Skeletal muscle tissue (tissue), 4 donors: ENCODE results near the gene NSL1. TPM values are rescaled to one million over a fixed set of nuclear protein-coding genes. Genes with fewer than 3 reads are reported as not detected.
A peak's percentile ranks its signal among the peaks of the same experiment; 100 is the strongest.
"Not testable (repeated sequence)": the region's sequence is repeated elsewhere in the genome, so short reads cannot be mapped to it uniquely, and the experiment has no call there.

Experiments used
- H3K27ac ChIP-seq: one replicate; pipeline ENCODE4 v1.7.0; 2013; ENCODE audit warnings: mild to moderate bottlenecking, low read depth, low read length, inconsistent platforms
- H3K27me3 ChIP-seq, 3 donors: one replicate each; pipeline ENCODE4 v1.7.0; 2013; ENCODE audit warnings: low read length in 3 of 3; ENCODE audit not compliant: control insufficient read depth in 3 of 3, insufficient read depth in 3 of 3
- H3K36me3 ChIP-seq, 3 donors: one replicate each; pipeline ENCODE4 v1.7.0; 2013; ENCODE audit warnings: low read length in 3 of 3; ENCODE audit not compliant: control insufficient read depth in 3 of 3, insufficient read depth in 3 of 3
- H3K4me1 ChIP-seq, 3 donors: one replicate each; pipeline ENCODE4 v1.7.0; 2013; ENCODE audit warnings: low read length in 3 of 3, mild to moderate bottlenecking in 3 of 3; ENCODE audit not compliant: control insufficient read depth in 3 of 3, insufficient read depth in 3 of 3
- H3K4me3 ChIP-seq, 3 donors: one replicate each; pipeline ENCODE4 v1.7.0; 2013; ENCODE audit warnings: low read length in 3 of 3
- H3K9ac ChIP-seq, 3 donors: one replicate each; pipeline ENCODE4 v1.7.0; 2013; ENCODE audit warnings: low read length in 3 of 3, mild to moderate bottlenecking in 3 of 3, moderate library complexity in 2 of 3, low read depth in 1 of 3
- H3K9me3 ChIP-seq, 3 donors: one replicate each; pipeline ENCODE4 v1.7.0; 2013; ENCODE audit warnings: low read length in 3 of 3; ENCODE audit not compliant: control insufficient read depth in 3 of 3
- total RNA-seq: library from RNA; depleted of rRNA; stranded (reverse); fragments of >200 nt; gene quantifications from one replicate; pipeline ENCODE4 v1.2.3, GENCODE V29; 2014
- donor health status: Osteomylitis.

NSL1 gene
- total RNA-seq, 1 donor from 2014 or later, result 27.7 TPM

- Histone ChIP-seq H3K4me3 (no peak overlapping the region), H3K9me3 (no peaks in the 10 kb centered on the region), H3K9ac (no peak overlapping the region), H3K36me3 (no peaks in the 10 kb centered on the region), H3K27ac (no peak overlapping the region), H3K27me3 (no peaks in the 10 kb centered on the region), H3K4me1 (no peaks in the 10 kb centered on the region)
These were observed 78.9 kb downstream of the NSL1 start for GRCh38 chr1:212712451-212713303.

- H3K4me1 ChIP-seq, H3K36me3 ChIP-seq, H3K9me3 ChIP-seq, H3K27me3 ChIP-seq, H3K9ac ChIP-seq, H3K27ac ChIP-seq, H3K4me3 ChIP-seq: not testable (repeated sequence)
These were observed 79.6 kb downstream of the NSL1 start for GRCh38 chr1:212711974-212712373.

GRCh38 chr1:212710566-212710965 lies 81.0 kb downstream of the NSL1 start:
- no peak overlapping the region for H3K4me3 ChIP-seq

GRCh38 chr1:212703991-212704564 lies 87.5 kb downstream of the NSL1 start:
- no peak overlapping the region for H3K9ac ChIP-seq
- H3K4me1 ChIP-seq, result peaks cover 6 to 10% (median 9%) of the 10 kb centered on the region in 3 donors

More at GRCh38 chr1:212710566-212710965, 81.0 kb downstream of the NSL1 start:
- no peak overlapping the region for H3K27ac ChIP-seq
- no peaks in the 10 kb centered on the region for H3K36me3 ChIP-seq
- H3K9me3 ChIP-seq, result no peaks in the 10 kb centered on the region
- no peaks in the 10 kb centered on the region for H3K4me1 ChIP-seq
- no peaks in the 10 kb centered on the region for H3K27me3 ChIP-seq
- no peak overlapping the region for H3K9ac ChIP-seq

GRCh38 chr1:212702672-212703071 lies 88.9 kb downstream of the NSL1 start:
- no peak overlapping the region for H3K4me3 ChIP-seq

More at GRCh38 chr1:212703991-212704564, 87.5 kb downstream of the NSL1 start:
- H3K27ac ChIP-seq, result no peak overlapping the region
- H3K4me3 ChIP-seq, result no peak overlapping the region
- H3K36me3 ChIP-seq, result no peaks in the 10 kb centered on the region
- H3K9me3 ChIP-seq, result no peaks in the 10 kb centered on the region
- peaks cover 0 to 15% (median 3%) of the 10 kb centered on the region in 3 donors for H3K27me3 ChIP-seq

GRCh38 chr1:212701910-212702309 lies 89.7 kb downstream of the NSL1 start:
- Histone ChIP-seq H3K27ac (no peak overlapping the region), H3K27me3 (peaks cover 7 to 37% (median 25%) of the 10 kb centered on the region in 3 donors), H3K9me3 (no peaks in the 10 kb centered on the region), H3K9ac (no peak overlapping the region), H3K36me3 (no peaks in the 10 kb centered on the region), H3K4me1 (peaks cover 13 to 14% (median 13%) of the 10 kb centered on the region in 3 donors), H3K4me3 (no peak overlapping the region)

More at GRCh38 chr1:212702672-212703071, 88.9 kb downstream of the NSL1 start:
- H3K4me1 ChIP-seq, result peaks cover 13 to 14% (median 13%) of the 10 kb centered on the region in 3 donors
- no peaks in the 10 kb centered on the region for H3K9me3 ChIP-seq
- H3K9ac ChIP-seq, result no peak overlapping the region
- peaks cover 0 to 29% (median 17%) of the 10 kb centered on the region in 3 donors for H3K27me3 ChIP-seq
- no peak overlapping the region for H3K27ac ChIP-seq
- H3K36me3 ChIP-seq, result no peaks in the 10 kb centered on the region

GRCh38 chr1:212700892-212701819 lies 90.4 kb downstream of the NSL1 start:
- H3K27ac ChIP-seq, result peak overlapping the region; percentile 41

GRCh38 chr1:212700223-212700891 lies 91.2 kb downstream of the NSL1 start:
- Histone ChIP-seq H3K27ac (peak overlapping the region; percentile 41), H3K9ac (peak overlapping the region in 2 of 3 donors; percentile 35 to 40), H3K9me3 (no peaks in the 10 kb centered on the region), H3K36me3 (no peaks in the 10 kb centered on the region), H3K4me1 (peaks cover 13 to 14% (median 13%) of the 10 kb centered on the region in 3 donors), H3K4me3 (peak overlapping the region; percentile 53 to 71 (median 67)), H3K27me3 (peaks cover 15 to 52% (median 39%) of the 10 kb centered on the region in 3 donors)

More at GRCh38 chr1:212700892-212701819, 90.4 kb downstream of the NSL1 start:
- Histone ChIP-seq H3K27me3 (peaks cover 11 to 44% (median 31%) of the 10 kb centered on the region in 3 donors), H3K9me3 (no peaks in the 10 kb centered on the region), H3K4me3 (peak overlapping the region; percentile 53 to 71 (median 67)), H3K4me1 (peaks cover 13 to 14% (median 13%) of the 10 kb centered on the region in 3 donors), H3K36me3 (no peaks in the 10 kb centered on the region), H3K9ac (peak overlapping the region in 2 of 3 donors; percentile 35 to 40)

- Histone ChIP-seq H3K9ac (peak within 1 kb of the TSS; percentile 4 to 40 (median 35)), H3K27me3 (peaks cover 15 to 57% (median 42%) of the 10 kb centered on the region in 3 donors), H3K36me3 (no peaks in the 10 kb centered on the region), H3K4me3 (peak within 1 kb of the TSS; percentile 54 to 71 (median 67)), H3K4me1 (peaks cover 13 to 14% (median 13%) of the 10 kb centered on the region in 3 donors), H3K27ac (peak within 1 kb of the TSS; percentile 41), H3K9me3 (no peaks in the 10 kb centered on the region)
These were observed 91.9 kb downstream of the NSL1 start, which contains the start of gene BATF3 for GRCh38 chr1:212699625-212700222. BATF3 (minus strand) TSS chr1:212699840; CDS start chr1:212699762, 78 bp downstream.
